Colon (tissue), 2 donors: ENCODE results near the gene UCHL5.

Source experiments
- FAIRE-seq: peaks from 2 replicates; lab custom pipeline; 2012; peaks lifted over from hg19 to GRCh38; lab: Jason Lieb, UNC
- donor health status: control.
- donor health status: control.

UCHL5 gene, protein sequence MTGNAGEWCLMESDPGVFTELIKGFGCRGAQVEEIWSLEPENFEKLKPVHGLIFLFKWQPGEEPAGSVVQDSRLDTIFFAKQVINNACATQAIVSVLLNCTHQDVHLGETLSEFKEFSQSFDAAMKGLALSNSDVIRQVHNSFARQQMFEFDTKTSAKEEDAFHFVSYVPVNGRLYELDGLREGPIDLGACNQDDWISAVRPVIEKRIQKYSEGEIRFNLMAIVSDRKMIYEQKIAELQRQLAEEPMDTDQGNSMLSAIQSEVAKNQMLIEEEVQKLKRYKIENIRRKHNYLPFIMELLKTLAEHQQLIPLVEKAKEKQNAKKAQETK

GRCh38 chr1:193059282-193060114 is at the start of gene UCHL5, which contains the start of gene RO60:
Gene UCHL5 (minus strand): TSS chr1:193059360. CDS start chr1:193059260, 100 bp downstream.
Gene RO60 (plus strand): TSS chr1:193059612. CDS start chr1:193069055, 9,443 bp downstream.
- no peak for FAIRE-seq

- FAIRE-seq: no peak
These were observed 49.3 kb upstream of the UCHL5 start for GRCh38 chr1:193108471-193108870.

- FAIRE-seq: no peak
These were observed 46.6 kb upstream of the UCHL5 start for GRCh38 chr1:193105821-193106177.

- no peak for FAIRE-seq
These were observed 46.0 kb upstream of the UCHL5 start, which contains the start of gene GLRX2 for GRCh38 chr1:193104907-193105820. Gene GLRX2 (minus strand): TSS chr1:193105414. CDS start chr1:193105382, 32 bp downstream.

GRCh38 chr1:193104502-193104906 is 45.3 kb upstream of the UCHL5 start:
- no peak for FAIRE-seq

DNA sequence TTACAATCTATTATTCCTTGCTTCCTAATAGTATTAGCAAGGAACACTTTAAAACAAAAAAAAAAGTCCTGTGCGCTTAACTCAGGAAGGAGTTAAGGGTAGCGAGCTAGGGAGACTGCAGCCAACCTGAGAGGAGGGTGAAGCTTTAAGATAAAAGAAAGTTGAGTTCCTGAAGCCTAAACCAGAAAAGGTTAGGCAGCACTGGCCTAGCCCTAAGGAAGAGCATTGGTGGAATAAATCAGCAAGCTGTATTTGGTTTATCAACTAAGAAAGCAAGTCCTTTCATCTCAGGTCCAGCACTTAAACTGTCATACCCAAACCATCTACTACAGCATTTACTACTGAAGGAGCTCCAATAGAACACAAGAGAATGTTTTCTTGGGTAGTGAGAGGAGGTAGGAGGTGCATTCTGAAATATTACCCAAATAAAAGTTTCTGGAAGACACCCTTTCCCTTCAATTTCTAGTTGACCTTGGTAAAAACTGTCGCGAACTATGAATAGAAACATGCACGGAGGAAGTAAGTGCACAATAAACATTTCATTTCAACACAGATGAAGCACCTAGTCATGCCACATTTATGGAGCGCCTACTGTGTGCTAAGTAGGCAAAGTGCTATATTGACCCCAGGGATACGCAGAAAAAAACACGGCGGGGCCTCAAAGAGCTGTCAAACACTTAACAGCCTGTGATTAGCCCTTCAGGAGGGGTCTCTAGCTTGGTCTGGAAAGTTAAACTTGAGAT is 44.8 kb upstream of the UCHL5 start:
- FAIRE-seq: no peak

GRCh38 chr1:193102662-193103061 is 43.5 kb upstream of the UCHL5 start:
- no peak for FAIRE-seq

- FAIRE-seq: no peak
These were observed 35.0 kb upstream of the UCHL5 start for GRCh38 chr1:193094112-193094511.

- FAIRE-seq: no peak
These were observed 31.7 kb upstream of the UCHL5 start for GRCh38 chr1:193090865-193091264.

DNA sequence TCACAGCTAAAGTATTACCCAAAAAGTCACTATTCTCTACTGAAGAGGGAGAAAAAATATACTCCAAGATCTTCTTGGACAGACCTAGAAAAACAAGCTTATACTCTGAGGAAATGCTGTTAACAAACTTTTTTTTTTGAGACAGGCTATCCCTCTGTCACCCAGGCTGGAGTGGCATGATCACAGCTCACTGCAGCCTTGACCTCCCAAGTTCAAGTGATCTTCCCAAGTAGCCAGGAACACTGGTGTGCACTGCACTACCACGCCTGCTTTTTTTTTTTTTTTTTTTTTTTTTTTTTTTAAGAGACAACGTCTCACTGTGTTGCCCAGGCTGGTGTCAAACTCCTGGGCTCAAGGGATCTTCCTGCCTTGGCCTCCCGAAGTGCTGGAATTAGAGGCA is 28.7 kb upstream of the UCHL5 start:
- no peak for FAIRE-seq

DNA sequence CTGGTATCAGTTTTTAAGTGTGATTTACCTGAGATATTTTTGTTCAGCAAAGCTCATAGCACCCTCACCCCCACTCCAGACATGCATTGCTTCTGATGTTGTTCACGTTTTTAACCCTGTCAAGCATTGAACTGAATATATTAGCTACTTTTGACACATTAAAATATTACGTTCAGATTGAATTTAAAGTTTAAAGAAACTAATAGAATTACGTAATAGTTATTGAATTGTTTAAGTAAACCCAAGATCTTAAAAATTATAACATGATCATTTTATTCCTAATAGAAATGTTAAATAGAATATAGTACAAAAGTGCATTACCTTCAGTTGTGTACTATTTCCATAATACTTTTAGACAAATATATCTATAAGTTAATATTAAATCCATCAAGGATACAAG is 27.2 kb upstream of the UCHL5 start:
- no peak for FAIRE-seq

DNA sequence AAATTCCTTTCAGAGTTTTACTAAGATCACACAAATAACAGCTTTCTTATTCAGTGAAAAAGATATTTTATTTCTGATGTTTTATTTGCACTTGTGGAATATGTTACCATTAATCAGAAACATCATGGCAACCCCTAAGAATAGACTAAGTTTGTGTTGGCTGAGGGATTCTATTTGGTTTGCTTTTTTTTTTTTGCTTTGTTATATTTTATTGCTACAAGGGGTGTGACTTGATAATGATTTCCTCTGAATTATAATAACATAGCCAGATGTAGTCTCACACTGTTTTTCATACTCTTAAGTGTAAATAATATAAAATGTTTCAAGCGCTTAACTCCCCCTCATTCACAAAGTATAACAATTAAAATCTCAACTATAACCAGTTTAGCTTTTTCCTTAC is 26.1 kb upstream of the UCHL5 start:
- FAIRE-seq: no peak

- no peak for FAIRE-seq
These were observed 24.4 kb upstream of the UCHL5 start for GRCh38 chr1:193083365-193084088.

DNA sequence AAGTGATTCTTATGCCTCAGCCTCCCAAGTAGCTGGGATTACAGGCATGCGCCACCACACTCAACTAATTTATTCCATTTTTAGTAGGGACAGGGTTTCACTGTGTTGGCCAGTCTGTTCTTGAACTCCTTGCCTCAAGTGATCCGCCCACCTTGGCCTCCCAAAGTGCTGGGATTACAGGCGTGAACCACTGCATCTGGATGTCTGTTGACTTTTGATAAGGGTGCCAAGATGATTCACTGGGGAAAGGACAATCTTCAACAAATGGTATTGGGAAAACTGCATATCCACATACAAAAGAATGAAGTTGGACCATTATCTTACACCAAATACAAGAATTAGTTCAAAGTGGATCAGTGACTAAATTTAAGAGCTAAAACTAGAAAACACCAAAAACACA is 20.0 kb upstream of the UCHL5 start:
- FAIRE-seq: no peak

DNA sequence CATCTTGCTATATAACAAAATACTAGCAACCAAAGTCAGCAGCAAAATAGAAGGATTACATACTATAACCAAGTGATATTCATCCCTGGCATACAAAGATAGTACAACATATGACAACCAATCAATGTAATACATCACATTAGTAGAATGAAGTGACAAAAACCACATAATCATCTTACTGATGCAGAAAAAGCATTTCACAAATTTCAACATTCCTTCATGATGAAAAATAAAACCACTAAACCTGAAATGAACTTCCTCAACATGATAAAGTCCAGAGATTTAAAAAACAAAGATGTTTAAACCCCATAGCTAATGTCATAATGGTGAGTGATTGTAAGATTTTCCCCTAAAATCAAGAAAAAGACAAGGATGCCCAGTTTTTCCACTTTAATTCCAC is 18.8 kb upstream of the UCHL5 start:
- no peak for FAIRE-seq

DNA sequence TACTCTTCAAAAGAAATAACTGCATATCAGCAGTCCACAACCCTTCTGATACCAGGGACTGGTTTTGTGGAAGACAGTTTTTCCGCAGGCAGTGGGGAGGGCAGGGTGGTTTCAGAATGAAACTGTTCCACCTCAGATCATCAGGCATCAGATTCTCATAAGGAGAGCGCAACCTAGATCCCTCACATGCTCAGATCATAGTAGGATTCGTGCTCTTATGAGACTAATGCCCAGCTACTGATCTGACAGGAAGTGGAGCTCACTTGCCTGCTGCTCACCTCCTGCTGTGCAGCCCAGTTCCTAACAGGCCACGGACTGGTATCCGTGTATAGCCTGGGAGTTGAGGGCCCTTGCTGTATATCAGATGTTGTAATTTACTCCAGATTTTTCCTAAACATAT is 11.8 kb upstream of the UCHL5 start:
- FAIRE-seq: no peak

DNA sequence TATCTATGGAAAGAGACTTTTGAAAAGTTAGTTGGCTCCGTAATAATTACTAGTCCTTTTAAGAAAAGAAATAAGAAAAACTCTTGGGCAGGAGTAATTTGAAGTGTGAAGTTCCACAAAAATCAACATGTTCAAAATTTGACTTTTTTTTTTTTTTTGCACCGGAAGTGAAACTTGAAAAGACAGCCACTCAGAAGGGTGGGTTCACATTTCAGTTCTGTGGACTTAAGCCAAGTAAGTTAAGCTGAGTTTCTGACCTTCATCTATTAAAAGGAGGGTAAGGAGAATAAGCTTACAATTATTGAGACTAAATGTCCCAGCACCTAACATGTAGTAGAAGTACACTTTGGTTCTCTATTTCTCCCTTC is 11.2 kb upstream of the UCHL5 start:
- no peak for FAIRE-seq

- no peak for FAIRE-seq
These were observed 10.7 kb upstream of the UCHL5 start for GRCh38 chr1:193069748-193070385.

DNA sequence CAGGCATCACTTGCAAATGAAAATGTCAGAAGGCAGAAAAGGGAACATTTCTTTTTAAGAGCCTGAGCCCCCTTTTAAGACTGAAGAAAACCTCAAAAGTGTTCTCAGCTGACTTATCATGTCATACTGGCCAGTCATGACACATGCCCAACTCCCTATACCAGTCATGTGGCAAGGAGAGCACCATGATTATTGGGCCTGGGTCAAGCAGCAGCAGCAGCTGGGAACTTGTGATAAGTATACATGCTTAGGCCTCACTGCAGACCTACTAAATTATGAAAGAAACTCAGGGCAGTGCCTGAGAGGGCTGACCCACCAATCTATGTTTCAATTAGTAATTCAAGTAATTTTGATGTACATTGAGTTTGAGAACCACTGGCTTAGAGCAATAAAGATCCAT is 8.9 kb upstream of the UCHL5 start:
- no peak for FAIRE-seq

DNA sequence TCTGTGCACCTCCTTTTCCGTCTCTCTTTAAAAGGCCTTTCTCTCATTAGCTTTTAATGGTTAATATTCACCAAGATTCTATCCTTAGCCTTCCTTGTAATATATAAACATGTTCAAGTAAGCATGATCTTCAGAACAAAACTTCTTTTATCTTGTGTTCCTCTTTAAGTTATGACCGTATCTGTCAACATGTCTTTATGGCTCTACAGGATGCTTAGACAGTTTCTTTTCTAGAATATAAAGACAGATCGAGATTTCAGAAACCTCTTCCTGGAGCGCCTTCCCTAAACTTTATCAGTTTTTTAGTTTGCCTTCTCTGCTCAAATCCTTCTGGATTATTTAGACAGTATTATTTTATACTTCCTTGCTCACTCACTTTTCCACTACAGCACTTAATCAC is 7.4 kb upstream of the UCHL5 start:
- no peak for FAIRE-seq
